ENCODE data around the gene SLC5A1.
"Not testable (repeated sequence)": the region's sequence is repeated elsewhere in the genome, so short reads cannot be mapped to it uniquely, and the experiment has no call there.

- TF ChIP-seq POLR2A, POLR2AphosphoS5, EP300 (IDR thresholded peaks at IDR 0.05): not testable (repeated sequence)
- peak in 1 of 4 experiments; percentile 25 for TF ChIP-seq CTCF (IDR thresholded peaks at IDR 0.05)
Observed at GRCh38 chr22:32140688-32141087, 97.6 kb downstream of the SLC5A1 start.

Data from gastroesophageal sphincter (tissue), 3 donors.